GM19025 (cell line): ENCODE data around the gene FAIM2.

ENCODE experiments used
- ATAC-seq: cut with Tn5 transposase; IDR thresholded peaks from one replicate; pipeline ENCODE4 v1.9.1; 2021; ENCODE audit warnings: mild to moderate bottlenecking, low read depth, moderate library complexity; ENCODE audit not compliant: unreplicated experiment

Gene FAIM2

GRCh38 chr12:49903700-49904423, at the start of gene FAIM2:
Gene FAIM2, minus strand, starts transcription at chr12:49903900. Its CDS starts 108 bp downstream, at chr12:49903792.
- no peak for ATAC-seq

- no peak for ATAC-seq
These were observed 49.5 kb upstream of the FAIM2 start for GRCh38 chr12:49953151-49953550.

DNA sequence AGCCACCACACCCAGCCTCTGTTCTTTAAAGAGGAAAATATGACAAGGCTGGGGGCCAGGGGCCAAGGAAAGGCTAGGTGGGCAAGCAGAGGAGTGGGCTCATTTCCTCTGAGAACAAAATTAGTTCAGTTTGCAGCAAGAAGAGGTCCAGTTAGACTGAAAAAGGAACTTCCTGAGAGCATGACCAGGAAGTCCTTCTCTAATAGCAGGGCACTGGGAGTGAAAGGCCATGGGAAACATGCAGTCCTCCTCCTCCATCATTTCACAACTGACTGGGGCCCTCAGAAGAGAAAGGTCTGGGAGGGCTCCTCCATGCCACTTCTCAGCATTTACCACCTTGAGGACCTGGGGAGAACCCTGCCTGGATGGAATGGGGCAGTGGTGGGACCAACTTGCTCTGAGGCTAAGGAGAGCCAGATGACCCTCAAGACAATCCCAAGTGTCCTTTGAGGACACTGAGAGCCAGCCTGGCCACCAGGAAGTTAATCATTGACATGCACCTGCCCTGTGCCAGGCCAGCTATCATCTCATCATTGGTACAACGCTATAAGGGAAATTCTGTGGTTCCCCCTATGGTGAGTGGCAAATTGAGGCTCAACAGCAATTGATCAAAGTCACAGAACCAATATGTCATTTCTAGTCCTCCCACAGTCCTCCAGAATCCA, 48.8 kb upstream of the FAIM2 start:
- ATAC-seq = no peak

- ATAC-seq = no peak
These were observed 47.9 kb upstream of the FAIM2 start for GRCh38 chr12:49951411-49952240.

DNA sequence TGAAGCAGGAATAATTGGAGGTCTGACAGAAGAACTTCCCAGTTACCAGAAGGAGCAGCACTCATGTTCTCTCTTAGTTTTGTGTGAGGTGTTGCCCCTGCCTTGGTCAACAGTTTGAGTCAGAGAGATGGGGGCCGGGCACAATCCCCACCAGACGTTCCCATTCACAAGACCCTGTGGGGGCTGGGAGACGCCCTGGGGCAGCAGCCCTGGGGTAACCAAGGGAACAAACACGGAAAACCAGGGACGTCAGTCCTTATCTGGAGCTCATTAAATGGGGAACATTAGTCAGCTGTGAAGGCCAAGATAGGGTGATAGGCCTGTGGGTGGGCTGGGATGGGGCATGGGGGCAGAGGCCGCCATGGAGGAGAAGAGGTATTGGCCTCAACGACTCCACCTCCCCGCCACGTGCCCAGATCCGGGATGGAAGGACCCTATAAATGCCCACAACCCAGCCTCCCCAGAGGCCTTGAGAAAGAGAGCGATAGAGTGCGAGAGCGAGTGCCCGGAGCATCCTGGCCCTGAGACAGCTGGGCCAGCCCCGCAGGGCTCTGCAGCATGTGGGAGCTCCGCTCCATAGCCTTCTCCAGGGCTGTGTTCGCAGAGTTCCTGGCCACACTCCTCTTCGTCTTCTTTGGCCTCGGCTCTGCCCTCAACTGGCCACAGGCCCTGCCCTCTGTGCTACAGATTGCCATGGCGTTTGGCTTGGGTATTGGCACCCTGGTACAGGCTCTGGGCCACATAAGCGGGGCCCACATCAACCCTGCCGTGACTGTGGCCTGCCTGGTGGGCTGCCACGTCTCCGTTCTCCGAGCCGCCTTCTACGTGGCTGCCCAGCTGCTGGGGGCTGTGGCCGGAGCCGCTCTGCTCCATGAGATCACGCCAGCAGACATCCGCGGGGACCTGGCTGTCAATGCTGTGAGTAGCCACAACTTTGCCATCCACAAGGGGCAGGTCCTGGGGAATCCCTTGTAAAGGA, 46.9 kb upstream of the FAIM2 start, which contains the start of gene AQP2:
Gene AQP2 (plus strand): TSS at position 465 of the 979 bp plus-strand sequence. CDS start 94 bp downstream, at position 559.
- no peak for ATAC-seq

DNA sequence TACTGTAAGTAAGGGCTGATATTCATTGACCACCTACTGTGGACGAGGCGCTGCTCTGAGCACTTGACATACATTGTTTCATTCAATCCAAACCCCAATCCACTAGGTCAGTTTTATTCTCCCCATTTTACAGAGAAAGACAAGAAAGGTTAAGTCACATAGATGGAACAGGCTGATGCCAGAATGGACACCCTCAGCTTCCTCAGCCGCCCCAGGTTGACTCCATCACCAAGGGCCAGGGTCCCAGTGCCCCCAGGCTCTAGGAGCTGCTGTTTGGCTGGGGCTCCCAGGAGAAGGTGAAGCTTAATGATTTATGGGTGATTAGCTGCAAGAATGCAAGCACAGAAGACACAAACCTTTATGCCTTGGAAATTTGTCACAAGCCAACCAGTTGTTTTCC, 46.2 kb upstream of the FAIM2 start:
- no peak for ATAC-seq

DNA sequence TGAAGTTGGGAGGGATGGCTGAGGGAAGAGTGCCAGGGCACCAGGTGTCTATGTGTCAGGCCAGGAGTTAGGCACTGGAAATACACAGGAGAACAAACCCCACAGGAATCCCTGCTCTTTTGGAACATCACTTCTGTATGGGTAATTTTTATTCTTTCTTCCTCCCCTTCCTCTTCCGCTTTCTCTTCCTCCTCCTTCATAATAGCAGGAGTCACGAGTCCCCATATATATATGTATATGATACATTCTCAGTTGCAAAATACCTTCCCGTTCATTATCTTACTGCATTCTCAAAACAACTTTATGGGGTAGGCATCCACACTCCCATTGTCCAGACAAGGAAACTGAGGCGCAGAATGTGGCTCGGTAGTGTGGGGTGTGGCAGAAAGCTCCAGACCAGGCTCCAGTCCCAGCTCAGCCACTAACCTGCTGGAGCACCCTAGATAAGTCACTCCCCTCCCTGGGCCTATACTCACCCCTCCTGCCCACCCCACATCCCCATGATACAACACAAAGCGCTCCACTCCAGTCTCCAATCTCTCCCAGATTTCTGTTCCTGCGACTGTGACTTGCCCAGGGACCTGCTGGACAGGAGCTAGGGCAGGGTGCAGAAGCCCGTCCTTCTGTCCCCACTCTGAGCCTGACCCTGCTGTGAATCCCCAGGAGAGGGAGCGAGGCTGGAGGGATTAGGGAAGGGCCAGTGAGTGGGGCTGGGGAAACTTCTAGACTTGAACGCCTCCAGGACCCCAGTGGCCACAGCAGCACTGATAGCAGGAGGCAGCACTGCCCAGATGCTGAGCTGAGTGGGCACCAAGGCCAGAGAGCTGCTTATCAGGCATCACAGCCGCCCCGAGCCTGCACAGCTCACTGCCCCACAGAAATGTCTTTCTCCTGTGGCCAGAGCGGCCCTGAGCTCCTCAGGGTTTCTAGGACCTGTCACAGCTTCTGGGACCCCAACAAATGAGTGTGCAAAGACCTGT, 45.5 kb upstream of the FAIM2 start:
- no peak for ATAC-seq

DNA sequence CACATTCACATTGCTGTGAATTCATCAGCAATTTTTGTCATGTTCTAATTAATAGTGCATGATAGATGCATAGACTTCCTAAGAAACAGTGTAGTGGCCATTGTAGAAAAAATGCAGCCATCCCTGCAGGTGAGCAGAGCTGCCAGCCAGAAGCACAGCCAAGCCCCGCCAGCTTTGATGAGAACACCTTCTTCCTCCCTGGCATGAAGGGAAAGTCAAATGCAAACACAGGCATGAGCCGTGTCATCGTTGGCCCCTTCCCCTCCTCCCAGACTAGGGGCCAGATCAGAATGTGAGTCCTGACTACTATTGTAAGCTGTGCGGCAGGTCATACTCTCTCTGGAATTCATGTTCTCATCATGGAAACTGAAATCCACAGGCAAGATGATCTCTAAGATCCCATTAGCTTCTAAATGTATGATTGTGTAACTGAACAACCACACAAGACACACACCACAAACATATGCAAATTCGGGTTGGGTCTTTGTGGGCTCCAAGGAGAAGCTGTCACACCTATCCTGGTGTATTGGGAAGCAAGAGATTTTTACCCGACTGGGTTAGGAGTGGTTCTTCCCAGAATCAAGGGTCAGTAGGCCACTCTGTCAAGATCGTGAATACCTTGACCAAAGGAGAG, 44.0 kb upstream of the FAIM2 start:
- ATAC-seq = no peak

GRCh38 chr12:49946497-49946896, 42.8 kb upstream of the FAIM2 start:
- no peak for ATAC-seq

- no peak for ATAC-seq
These were observed 42.4 kb upstream of the FAIM2 start for GRCh38 chr12:49946086-49946485.

- ATAC-seq = no peak
These were observed 41.8 kb upstream of the FAIM2 start for GRCh38 chr12:49945394-49946080.

- no peak for ATAC-seq
These were observed 41.0 kb upstream of the FAIM2 start for GRCh38 chr12:49944718-49945117.

DNA sequence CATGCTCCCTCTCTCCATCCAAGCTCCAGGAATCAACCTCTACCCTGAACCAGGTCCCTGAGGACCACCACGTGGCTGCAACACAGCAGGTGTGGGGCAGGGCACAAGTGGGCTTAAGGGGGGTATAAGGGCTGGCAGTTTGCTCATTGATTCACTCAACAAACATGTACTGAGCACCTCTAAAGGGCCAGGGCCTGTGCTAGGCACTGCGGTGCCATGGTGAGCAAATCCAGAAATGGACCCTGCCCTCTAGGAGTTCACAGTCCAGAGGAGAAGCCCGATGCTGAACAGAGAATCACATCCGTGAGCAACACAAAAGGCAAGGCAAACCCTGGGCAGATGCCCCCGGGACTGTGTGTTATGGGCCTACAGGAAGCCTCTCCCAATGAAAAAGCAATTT, 40.3 kb upstream of the FAIM2 start:
- no peak for ATAC-seq

DNA sequence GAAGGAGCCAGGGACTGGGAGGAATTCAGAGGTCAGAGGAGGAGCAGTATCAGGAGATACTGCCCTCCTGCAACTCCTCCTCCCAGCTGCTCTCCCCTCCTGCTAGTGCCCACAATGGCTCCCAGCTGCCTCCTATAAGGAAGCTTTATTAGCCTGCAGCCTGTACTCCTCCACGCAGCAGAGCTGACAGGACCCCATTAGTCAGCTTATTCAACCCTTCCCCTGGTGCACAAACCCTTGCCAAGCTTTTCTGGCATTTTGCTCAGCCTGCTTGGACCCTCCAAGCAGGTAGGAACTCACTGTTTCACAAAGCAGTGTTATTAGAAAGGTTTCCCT, 39.9 kb upstream of the FAIM2 start:
- no peak for ATAC-seq

GRCh38 chr12:49942921-49943624, 39.4 kb upstream of the FAIM2 start:
- ATAC-seq = no peak

- ATAC-seq = no peak
These were observed 38.8 kb upstream of the FAIM2 start for GRCh38 chr12:49942512-49942893.
